WTC11 (cell line): ENCODE measurements around the gene NTF3.

Source experiments
- CREM ChIP-seq: sonication (generic); formaldehyde crosslinking; IDR thresholded peaks from 2 replicates; pipeline ENCODE4 v1.8.1; 2022; ENCODE audit warnings: mild to moderate bottlenecking, missing genetic modification reagents, moderate library complexity
- CTCF ChIP-seq: fragments of 200-600 bp; IDR thresholded peaks from 2 replicates; pipeline ENCODE4 v1.8.0; 2022; ENCODE audit warnings: antibody characterized with exemption
- ZNF396 ChIP-seq: fragments of 250-450 bp; sonication (Bioruptor Pico); IDR thresholded peaks from 2 replicates; pipeline ENCODE4 v1.8.0; 2021; ENCODE audit warnings: mild to moderate bottlenecking, moderate library complexity, borderline replicate concordance

GRCh38 chr12:5461966-5462365 is 30.1 kb downstream of the NTF3 start:
- no peak for TF ChIP-seq ZNF396 (CRISPR knock-in tag)
- TF ChIP-seq CREM (CRISPR knock-in tag) = no peak
- TF ChIP-seq CTCF = no peak
